Stimulated activated naive CD8-positive, alpha-beta T cell treated with anti-CD3 and anti-CD28 coated beads, Interleukin-15, amount 100 ng/mL, for 72 hours (primary cell): ENCODE measurements around the gene KAZN.

Experiments
- ATAC-seq: fragments of 150-1000 bp; cut with Tn5 transposase; 2 replicates; pipeline ENCODE4 v1.10.0; 2021; ENCODE audit warnings: mild to moderate bottlenecking, moderate library complexity
- DNase-seq, 2 donors: peaks; one replicate each; pipeline ENCODE4 v3.0.0; 2021 to 2022
- H3K27ac Mint-ChIP-seq, 2 donors: one replicate each; pipeline ENCODE4 v1.8.0; 2022; ENCODE audit warnings: mild to moderate bottlenecking in 2 of 2, mixed read lengths in 2 of 2, moderate library complexity in 2 of 2
- H3K27me3 Mint-ChIP-seq: one replicate; pipeline ENCODE4 v1.8.0; 2022; ENCODE audit warnings: mixed read lengths
- H3K4me1 Mint-ChIP-seq: one replicate; pipeline ENCODE4 v1.8.0; 2022; ENCODE audit warnings: mild to moderate bottlenecking, mixed read lengths
- H3K4me3 Mint-ChIP-seq, 2 donors: one replicate each; pipeline ENCODE4 v1.8.0; 2022; ENCODE audit warnings: mild to moderate bottlenecking in 2 of 2, mixed read lengths in 2 of 2, moderate library complexity in 1 of 2
- H3K9me3 Mint-ChIP-seq, 2 donors: one replicate each; pipeline ENCODE4 v1.8.0; 2022; ENCODE audit warnings: mixed read lengths in 2 of 2

KAZN gene

DNA sequence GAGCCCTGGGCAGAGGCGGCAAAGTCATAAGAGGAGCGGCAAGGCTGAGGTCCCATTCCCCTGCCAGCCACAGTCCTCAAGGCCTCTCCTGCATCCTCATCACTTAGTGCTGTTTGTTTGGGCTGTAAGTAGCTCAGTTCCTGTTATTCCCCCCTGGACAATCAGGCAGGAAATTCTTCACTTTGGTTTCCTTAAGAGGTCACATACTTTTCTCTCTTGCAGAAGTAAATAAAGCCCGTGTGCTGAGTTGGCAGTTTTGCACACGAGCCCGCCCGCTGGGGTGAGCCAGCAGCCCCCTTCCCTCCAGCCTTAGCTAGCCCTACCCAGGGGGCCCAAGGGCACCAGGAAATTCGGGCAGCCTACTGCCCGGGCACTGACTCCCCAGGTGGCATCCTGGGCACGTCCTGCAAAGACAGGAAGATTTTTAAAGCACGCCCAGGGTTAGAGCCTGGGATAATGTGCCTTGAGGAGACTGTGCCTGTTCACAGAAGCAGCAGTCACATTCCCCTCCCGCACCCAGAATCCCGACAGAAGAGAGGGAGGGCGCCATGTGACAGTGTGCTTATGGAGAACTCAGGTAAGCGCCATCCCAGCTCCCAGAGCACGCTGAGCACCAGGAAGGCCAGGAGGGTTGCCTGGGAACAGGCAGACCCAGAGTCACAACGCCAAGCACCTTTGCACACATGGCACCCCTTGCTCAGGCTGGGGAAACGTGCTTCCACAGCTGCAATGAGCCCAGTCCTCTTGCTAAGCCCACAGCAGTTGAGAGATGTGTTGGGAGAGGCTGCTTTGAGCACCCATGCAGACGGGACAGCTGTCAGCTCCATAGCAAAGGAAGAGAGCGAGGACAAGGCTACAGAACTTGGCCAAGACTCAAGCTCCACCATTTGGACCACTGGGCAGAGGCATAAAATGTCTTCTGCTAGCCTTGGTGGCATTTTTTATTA lies 410.6 kb downstream of the KAZN start:
- Mint-ChIP-seq H3K27ac (peak overlapping the region in 1 of 2 donors; percentile 52), H3K4me3 (no peak overlapping the region), H3K4me1 (no peaks in the 10 kb centered on the region), H3K9me3 (no peaks in the 10 kb centered on the region), H3K27me3 (peaks cover 9% of the 10 kb centered on the region)
- ATAC-seq (no peak), DNase-seq (no peak)

- peaks cover 9% of the 10 kb centered on the region for H3K27me3 Mint-ChIP-seq
- H3K27ac Mint-ChIP-seq, result no peak overlapping the region
- no peaks in the 10 kb centered on the region for H3K4me1 Mint-ChIP-seq
- H3K4me3 Mint-ChIP-seq, result no peak overlapping the region
- no peak for DNase-seq
- ATAC-seq, result no peak
- H3K9me3 Mint-ChIP-seq, result no peaks in the 10 kb centered on the region
These were observed 412.7 kb downstream of the KAZN start for GRCh38 chr1:15011160-15011559.

DNA sequence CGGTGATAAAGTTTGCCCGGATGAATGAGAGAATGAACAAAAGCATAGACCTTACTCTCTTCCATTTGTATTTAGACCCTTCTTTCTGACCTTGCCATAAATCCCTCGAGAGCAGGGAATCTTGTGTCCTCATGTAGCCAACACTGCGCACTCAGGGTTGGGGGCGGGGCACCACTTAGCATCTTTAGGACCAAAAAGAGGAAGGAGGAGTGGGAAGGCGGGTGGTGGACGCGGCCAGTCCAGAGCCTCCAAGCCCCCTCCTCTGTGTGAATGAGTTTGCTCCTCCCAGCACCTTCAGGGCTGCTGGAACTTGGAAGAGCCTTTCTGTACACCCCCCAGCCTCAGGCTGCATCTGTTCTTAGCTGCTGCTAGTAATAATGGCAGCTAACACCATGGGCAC lies 413.2 kb downstream of the KAZN start:
- DNase-seq, result no peak
- Mint-ChIP-seq H3K4me1 (no peaks in the 10 kb centered on the region), H3K4me3 (no peak overlapping the region), H3K27me3 (peaks cover 9% of the 10 kb centered on the region), H3K27ac (no peak overlapping the region), H3K9me3 (no peaks in the 10 kb centered on the region)
- no peak for ATAC-seq

GRCh38 chr1:15012822-15013221 lies 414.3 kb downstream of the KAZN start:
- ATAC-seq (no peak), DNase-seq (no peak)
- Mint-ChIP-seq H3K4me1 (no peaks in the 10 kb centered on the region), H3K9me3 (no peaks in the 10 kb centered on the region), H3K4me3 (no peak overlapping the region), H3K27ac (no peak overlapping the region), H3K27me3 (peaks cover 9% of the 10 kb centered on the region)

GRCh38 chr1:15013767-15014166 lies 415.3 kb downstream of the KAZN start:
- ATAC-seq, result no peak
- H3K4me3 Mint-ChIP-seq, result no peak overlapping the region
- H3K27ac Mint-ChIP-seq, result no peak overlapping the region
- H3K9me3 Mint-ChIP-seq, result no peaks in the 10 kb centered on the region
- DNase-seq, result no peak
- H3K27me3 Mint-ChIP-seq, result peaks cover 8% of the 10 kb centered on the region
- H3K4me1 Mint-ChIP-seq, result no peaks in the 10 kb centered on the region

DNA sequence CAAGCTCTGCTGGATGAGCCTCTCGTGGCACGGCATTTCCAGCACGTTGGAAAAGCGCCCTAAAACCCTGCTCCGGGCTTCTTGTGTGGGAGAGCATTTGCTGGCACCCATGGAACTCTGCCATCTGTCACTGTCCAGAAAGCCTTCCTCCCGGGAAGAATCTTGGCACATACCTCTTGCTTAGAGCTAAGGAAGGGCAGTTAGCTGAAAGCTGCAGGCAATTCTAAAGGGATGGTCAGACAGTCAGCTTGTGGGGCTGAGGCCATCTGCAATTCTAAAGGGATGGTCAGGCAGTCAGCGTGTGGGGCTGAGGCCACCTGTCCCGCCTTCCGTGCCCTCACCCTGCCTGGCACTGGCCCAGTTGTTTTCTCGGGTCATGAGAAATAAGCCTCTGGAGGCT lies 416.0 kb downstream of the KAZN start:
- H3K4me3 Mint-ChIP-seq, result no peak overlapping the region
- DNase-seq (no peak), ATAC-seq (no peak)
- H3K27me3 Mint-ChIP-seq, result peaks cover under 1% of the 10 kb centered on the region
- no peak overlapping the region for H3K27ac Mint-ChIP-seq
- no peaks in the 10 kb centered on the region for H3K9me3 Mint-ChIP-seq
- no peaks in the 10 kb centered on the region for H3K4me1 Mint-ChIP-seq

GRCh38 chr1:15016001-15016400 lies 417.5 kb downstream of the KAZN start:
- no peak for ATAC-seq
- no peak for DNase-seq
- Mint-ChIP-seq H3K4me1 (no peaks in the 10 kb centered on the region), H3K27ac (no peak overlapping the region), H3K4me3 (no peak overlapping the region), H3K9me3 (no peaks in the 10 kb centered on the region), H3K27me3 (no peaks in the 10 kb centered on the region)

DNA sequence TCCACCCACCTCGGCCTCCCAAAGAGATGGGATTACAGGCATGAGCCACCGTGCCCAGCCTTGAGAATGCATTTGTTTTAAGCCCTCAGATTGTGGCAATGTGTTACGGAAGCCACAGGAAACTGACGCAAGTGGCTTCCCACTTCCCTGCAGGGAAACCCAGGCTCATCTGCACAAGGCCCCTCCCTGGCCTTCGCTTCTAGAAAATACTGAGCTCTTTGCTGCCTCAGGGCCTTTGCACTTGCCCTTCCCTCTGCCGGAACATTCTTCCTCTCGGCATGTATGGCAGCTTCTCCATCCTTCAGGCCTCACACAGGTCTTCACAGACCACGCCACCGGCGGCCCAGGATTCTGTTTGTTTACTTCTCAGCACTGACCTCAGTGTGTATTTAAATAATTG lies 418.0 kb downstream of the KAZN start:
- Mint-ChIP-seq H3K27ac (no peak overlapping the region), H3K4me3 (no peak overlapping the region), H3K27me3 (no peaks in the 10 kb centered on the region), H3K9me3 (no peaks in the 10 kb centered on the region), H3K4me1 (no peaks in the 10 kb centered on the region)
- ATAC-seq (no peak), DNase-seq (no peak)

DNA sequence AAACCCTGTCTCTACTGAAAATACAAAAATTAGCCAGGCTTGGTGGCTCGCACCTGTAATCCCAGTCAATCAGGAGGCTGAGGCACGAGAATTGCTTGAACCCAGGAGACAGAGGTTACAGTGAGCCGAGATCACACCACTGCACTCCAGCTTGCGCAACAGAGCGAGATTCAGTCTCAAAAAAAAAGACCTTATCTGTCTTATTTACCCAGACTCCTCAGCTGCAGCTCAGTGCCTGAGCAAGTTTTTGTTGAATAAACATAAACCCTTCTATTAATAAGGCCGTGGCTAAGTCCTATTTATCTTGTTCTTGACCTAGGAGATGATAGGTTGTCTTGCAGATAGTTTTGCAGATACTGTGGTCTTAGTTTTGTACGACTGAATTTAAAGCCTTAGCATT lies 418.6 kb downstream of the KAZN start:
- ATAC-seq, result no peak
- no peak overlapping the region for H3K4me3 Mint-ChIP-seq
- no peak overlapping the region for H3K27ac Mint-ChIP-seq
- no peak for DNase-seq
- H3K27me3 Mint-ChIP-seq, result no peaks in the 10 kb centered on the region
- H3K9me3 Mint-ChIP-seq, result no peaks in the 10 kb centered on the region
- H3K4me1 Mint-ChIP-seq, result no peaks in the 10 kb centered on the region

DNA sequence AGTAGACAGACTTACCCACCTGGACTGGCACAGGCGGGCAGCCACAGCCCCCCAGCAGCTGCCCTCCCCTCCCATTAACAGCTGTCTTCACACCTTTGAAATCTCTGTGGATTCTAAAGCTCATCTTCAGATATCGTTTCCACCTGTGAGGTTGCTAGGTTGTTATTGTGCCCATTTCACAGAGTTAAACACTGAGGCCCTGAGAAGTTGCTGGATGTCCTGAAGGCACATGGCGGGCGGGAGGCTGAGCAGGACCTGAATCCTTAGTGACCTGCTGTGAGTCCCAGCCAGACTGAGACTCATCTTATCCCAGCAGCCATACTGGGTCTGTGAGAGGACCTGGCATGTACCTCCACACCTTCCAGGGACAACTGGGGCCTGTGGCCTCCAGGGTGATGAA lies 420.3 kb downstream of the KAZN start:
- no peak for DNase-seq
- ATAC-seq, result no peak
- Mint-ChIP-seq H3K9me3 (no peaks in the 10 kb centered on the region), H3K4me3 (no peak overlapping the region), H3K4me1 (no peaks in the 10 kb centered on the region), H3K27me3 (no peaks in the 10 kb centered on the region), H3K27ac (no peak overlapping the region)

DNA sequence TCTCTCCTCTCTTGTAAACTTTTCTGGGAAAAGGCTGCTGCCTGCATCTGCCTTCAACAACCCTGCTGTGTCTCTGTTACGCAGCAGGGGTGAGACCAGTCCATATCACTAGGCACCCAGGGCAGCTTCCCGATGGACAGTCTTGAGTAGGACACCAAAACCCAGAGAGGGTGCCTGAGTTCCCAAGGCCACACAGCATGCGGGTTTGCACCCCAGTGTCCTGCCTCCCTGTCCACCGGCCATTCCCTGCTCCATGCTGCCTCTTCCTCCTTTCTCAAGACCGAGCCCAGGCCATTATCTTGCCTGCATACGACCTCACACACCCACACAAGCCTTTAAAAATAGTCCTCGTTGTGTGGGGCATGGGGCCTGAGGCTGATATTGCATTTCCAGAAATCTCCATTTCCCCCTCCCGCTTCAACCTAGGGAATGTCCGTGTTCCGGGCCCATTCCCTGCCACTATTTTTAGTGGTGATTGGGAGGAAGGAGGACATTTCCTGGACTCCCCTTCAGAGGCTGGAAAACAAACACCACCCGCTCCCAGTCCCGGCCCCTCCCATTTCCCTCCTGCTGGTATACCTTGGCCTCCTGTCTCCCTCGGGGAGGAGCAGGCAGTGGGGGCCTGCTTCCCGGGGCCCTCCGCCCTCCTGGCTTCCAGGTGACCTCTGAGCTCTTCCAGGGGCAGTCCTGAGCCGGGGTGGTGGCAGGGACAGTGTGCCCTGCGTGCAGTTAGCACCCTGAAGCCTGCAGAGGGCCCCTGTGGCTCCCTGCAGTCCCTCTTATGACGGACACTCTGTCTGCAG lies 422.7 kb downstream of the KAZN start:
- Mint-ChIP-seq H3K9me3 (no peaks in the 10 kb centered on the region), H3K27me3 (no peaks in the 10 kb centered on the region), H3K4me1 (no peaks in the 10 kb centered on the region), H3K4me3 (no peak overlapping the region), H3K27ac (no peak overlapping the region)
- ATAC-seq (no peak), DNase-seq (no peak)

DNA sequence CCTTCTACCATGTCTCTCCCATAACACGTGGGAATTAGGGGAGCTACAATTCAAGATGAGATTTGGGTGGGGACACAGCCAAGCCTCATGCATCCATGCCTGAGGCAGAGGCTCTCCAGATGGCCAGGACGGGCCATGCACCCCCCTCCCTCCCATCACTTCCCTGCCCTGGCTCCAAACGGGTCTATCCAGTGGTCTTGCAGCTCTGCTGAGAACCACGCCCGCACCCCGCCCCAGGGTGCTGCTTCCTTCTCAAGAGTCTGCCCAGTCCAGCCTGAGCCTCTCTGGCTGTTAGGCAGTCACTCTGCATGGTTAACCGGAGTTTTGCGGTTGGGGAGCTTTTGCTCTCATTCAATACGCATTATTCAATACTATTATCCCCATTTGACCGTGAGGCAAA lies 423.6 kb downstream of the KAZN start:
- no peaks in the 10 kb centered on the region for H3K27me3 Mint-ChIP-seq
- H3K4me3 Mint-ChIP-seq, result no peak overlapping the region
- no peak for ATAC-seq
- no peaks in the 10 kb centered on the region for H3K9me3 Mint-ChIP-seq
- no peak overlapping the region for H3K27ac Mint-ChIP-seq
- DNase-seq, result no peak
- no peaks in the 10 kb centered on the region for H3K4me1 Mint-ChIP-seq

DNA sequence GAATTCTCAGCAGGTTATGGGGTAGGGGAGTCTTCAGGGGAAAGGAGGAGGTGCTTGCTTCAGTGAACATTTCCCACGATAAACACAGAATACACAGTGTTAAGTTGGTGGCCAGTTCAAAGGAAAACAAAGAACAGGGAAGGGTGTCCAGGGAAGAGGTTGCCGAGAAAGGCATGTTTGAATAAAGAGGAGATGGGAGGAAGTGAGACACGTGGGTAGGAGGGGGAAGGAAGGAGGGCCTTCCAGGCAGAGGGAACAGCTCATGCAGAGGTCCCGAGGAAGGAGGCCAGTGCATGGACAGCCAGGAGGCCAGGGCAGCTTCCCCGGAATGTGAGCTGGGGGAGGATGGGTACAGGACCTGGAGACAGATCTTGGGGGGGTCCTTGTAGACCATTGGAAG lies 424.7 kb downstream of the KAZN start:
- DNase-seq (no peak), ATAC-seq (no peak)
- no peaks in the 10 kb centered on the region for H3K27me3 Mint-ChIP-seq
- peak overlapping the region in 1 of 2 donors; percentile 3 for H3K27ac Mint-ChIP-seq
- no peaks in the 10 kb centered on the region for H3K4me1 Mint-ChIP-seq
- H3K4me3 Mint-ChIP-seq, result no peak overlapping the region
- no peaks in the 10 kb centered on the region for H3K9me3 Mint-ChIP-seq

- Mint-ChIP-seq H3K9me3 (no peaks in the 10 kb centered on the region), H3K27me3 (no peaks in the 10 kb centered on the region), H3K4me1 (no peaks in the 10 kb centered on the region), H3K4me3 (no peak overlapping the region), H3K27ac (peak overlapping the region in 1 of 2 donors; percentile 72)
- DNase-seq, result no peak
- ATAC-seq, result no peak
These were observed 425.5 kb downstream of the KAZN start for GRCh38 chr1:15023976-15024375.

DNA sequence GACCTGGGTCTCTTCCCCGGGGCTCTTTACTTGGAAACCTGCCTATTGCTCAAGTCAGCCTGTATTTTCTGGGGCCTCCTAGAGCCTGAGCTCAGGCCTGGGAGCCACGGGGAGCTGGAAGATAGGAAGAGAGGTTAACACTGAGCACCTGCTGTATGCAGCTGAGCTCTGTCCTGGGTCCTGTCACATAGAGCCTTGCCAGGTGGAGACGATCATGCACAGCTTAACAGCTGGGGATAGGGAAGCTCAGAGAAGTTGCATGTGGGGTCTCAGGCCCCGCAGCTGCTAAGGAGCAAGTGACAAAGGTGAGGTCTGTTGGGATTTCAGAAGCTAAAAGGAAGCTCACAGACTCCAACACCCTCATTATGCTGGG lies 427.6 kb downstream of the KAZN start:
- Mint-ChIP-seq H3K4me1 (no peaks in the 10 kb centered on the region), H3K4me3 (no peak overlapping the region), H3K27ac (no peak overlapping the region), H3K9me3 (no peaks in the 10 kb centered on the region), H3K27me3 (no peaks in the 10 kb centered on the region)
- ATAC-seq (no peak), DNase-seq (no peak)

DNA sequence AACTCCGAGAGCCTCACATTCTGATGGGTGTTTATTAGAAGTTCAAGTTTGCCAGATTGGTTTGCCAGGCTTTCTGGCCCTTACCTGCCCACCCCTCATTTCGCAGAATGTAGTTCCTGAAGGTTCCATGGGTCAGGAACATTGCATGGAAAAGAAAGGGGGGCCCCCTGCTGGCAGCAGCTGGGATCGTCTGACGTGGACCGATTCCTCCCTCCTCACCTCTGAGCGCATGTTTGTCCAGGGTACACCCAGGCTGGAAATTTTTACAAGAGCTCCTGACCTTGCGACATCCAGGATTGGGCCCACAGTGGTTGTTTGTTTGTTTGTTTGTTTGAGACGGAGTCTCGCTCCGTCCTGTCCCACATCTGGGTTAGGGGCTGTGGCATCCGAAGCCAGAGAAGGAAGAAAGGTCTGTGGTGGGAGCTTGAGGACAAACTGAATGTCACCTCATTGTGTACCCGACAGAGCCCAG lies 429.1 kb downstream of the KAZN start:
- Mint-ChIP-seq H3K9me3 (no peaks in the 10 kb centered on the region), H3K27ac (no peak overlapping the region), H3K27me3 (no peaks in the 10 kb centered on the region), H3K4me1 (no peaks in the 10 kb centered on the region), H3K4me3 (no peak overlapping the region)
- ATAC-seq (no peak), DNase-seq (peak in 1 of 2 donors; percentile 29)
